Measurements from ENCODE around the gene ROBO4.

DNA sequence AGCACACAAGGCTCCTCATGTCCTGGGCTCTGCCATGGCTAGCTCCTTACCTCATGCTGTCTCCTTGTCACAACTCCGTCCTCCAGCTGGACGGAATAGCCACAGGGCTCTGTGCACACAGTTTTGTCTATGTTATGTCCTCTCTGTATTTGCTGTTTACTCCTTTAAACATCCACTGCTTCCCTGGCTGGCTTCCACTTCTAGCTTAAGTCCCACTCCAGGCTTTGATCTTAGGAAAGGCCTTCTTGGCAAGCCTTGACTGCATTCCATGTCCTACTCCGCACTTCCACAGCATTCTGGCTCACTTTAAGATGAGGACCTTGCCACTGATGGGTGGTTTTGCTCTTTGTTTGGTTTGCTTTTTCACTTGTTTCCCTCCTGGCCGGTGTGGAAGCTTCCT is 55.4 kb downstream of the ROBO4 start:
- TF ChIP-seq, protein P1, sequence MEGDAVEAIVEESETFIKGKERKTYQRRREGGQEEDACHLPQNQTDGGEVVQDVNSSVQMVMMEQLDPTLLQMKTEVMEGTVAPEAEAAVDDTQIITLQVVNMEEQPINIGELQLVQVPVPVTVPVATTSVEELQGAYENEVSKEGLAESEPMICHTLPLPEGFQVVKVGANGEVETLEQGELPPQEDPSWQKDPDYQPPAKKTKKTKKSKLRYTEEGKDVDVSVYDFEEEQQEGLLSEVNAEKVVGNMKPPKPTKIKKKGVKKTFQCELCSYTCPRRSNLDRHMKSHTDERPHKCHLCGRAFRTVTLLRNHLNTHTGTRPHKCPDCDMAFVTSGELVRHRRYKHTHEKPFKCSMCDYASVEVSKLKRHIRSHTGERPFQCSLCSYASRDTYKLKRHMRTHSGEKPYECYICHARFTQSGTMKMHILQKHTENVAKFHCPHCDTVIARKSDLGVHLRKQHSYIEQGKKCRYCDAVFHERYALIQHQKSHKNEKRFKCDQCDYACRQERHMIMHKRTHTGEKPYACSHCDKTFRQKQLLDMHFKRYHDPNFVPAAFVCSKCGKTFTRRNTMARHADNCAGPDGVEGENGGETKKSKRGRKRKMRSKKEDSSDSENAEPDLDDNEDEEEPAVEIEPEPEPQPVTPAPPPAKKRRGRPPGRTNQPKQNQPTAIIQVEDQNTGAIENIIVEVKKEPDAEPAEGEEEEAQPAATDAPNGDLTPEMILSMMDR (IDR thresholded peaks at IDR 0.05): no peak
- TF ChIP-seq POLR2A (IDR thresholded peaks at IDR 0.05): no peak

Data from uterus (tissue), 2 donors.